COLO829 (cell line): ENCODE measurements around the gene CHAC1.

Source experiments
- DNase-seq: peaks from one replicate; pipeline ENCODE4 v3.0.0; 2012; ENCODE audit warnings: low spot score

The CHAC1 gene

GRCh38 chr15:40988156-40988555, 34.9 kb downstream of the CHAC1 start:
- no peak for DNase-seq

- DNase-seq: no peak
Measured at GRCh38 chr15:40990080-40990479, 36.8 kb downstream of the CHAC1 start.

GRCh38 chr15:40990789-40991188, 37.5 kb downstream of the CHAC1 start:
- peak; percentile 42 for DNase-seq

GRCh38 chr15:40991355-40991754, 38.1 kb downstream of the CHAC1 start:
- peak; percentile 65 for DNase-seq

GRCh38 chr15:40992241-40992741, 39.0 kb downstream of the CHAC1 start:
- no peak for DNase-seq

GRCh38 chr15:40992825-40993224, 39.6 kb downstream of the CHAC1 start:
- DNase-seq: no peak

GRCh38 chr15:40995656-40996055, 42.4 kb downstream of the CHAC1 start:
- DNase-seq: no peak

GRCh38 chr15:40999190-40999589, 45.9 kb downstream of the CHAC1 start:
- peak; percentile 46 for DNase-seq

GRCh38 chr15:41001524-41002214, 48.4 kb downstream of the CHAC1 start:
- DNase-seq: peak; percentile 13

- no peak for DNase-seq
Measured at GRCh38 chr15:41004490-41004889, 51.2 kb downstream of the CHAC1 start.
